Subcutaneous adipose tissue (tissue), 4 donors: ENCODE results near the gene POLR1D. TPM values are rescaled to one million over a fixed set of nuclear protein-coding genes. Genes with fewer than 3 reads are reported as not detected.

Experiments
- CTCF ChIP-seq: fragments of 450-650 bp; IDR thresholded peaks from one replicate; pipeline ENCODE4 v1.5.1; 2016; ENCODE audit warnings: low read depth, mild to moderate bottlenecking, control low read depth, antibody characterized with exemption, moderate library complexity
- total RNA-seq, 4 donors: library from RNA; depleted of rRNA; stranded (reverse); fragments of >200 nt; gene quantifications; one replicate each; pipeline ENCODE4 v1.1.0, GENCODE V29; 2016

Gene POLR1D
- total RNA-seq, 4 donors from 2014 or later: 78.0 to 105 (median 92.1) TPM

DNA sequence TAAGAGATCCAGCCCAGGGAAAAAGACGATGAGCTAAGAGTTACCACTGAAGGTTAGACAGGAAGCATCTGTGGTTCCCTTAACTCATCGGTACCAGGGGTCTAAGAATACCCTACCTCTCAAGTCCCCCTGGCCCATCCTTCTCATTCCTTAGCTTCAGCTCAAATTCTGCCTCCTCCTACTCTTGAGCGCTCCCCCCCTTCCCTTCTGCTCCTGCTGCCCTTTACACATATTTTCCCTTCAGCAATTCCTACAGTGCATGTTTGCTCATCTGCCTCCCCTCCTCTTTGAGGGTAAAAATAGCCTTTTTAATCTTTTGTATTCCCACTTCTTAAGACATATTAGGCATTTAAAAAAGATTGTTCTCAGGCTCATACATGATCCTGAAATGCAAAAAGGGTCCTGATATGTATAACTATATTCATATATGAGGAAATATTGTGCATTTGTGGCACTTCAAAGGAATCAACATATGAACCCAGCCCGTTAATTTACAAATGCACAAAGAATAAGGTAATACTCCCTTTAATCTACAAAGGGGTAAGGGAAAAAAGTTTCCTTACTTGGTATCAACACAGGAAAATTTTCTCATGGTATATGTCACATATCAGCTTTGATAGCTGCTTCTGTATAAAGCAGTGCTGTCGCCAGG lies 34.5 kb upstream of the POLR1D start:
- TF ChIP-seq CTCF: no peak

- TF ChIP-seq CTCF: no peak
Measured at GRCh38 chr13:27588405-27588804, 33.3 kb upstream of the POLR1D start.

GRCh38 chr13:27592865-27593264 lies 28.8 kb upstream of the POLR1D start:
- TF ChIP-seq CTCF: no peak

- no peak for TF ChIP-seq CTCF
Measured at GRCh38 chr13:27593267-27593666, 28.4 kb upstream of the POLR1D start.

DNA sequence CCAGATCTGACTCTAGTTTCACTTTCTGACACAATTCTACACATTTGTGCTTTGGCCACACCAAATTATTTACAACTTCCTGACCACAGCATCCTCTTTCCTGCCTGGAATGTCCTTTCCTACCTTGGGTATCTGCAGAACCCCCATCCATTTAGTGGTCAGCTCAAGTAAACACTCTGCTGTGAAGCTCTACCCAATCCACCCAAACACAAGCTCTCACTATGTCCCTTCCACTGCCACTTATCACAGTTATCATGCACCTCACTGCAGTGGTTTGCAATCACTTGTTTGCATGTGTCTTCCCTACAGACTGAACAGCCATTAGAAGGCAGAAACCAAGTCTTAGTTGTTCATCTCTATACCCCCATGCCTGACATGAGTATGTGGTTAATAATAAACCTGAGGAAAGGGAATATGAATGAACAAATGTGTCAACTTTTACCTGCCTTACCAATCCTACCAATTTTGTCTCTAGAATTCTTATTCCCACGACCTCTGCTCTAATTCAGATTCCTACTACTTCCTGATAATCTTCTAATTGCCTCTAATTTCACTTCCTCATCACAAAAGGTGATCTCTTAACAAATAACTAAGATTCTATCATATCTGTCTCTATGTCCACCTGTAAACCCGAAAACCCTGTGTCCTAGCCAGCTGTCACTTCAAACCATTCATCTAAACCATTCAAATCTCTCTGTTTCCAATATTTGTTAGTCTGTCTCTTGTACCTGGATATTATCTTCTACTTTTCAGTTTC lies 26.5 kb upstream of the POLR1D start:
- TF ChIP-seq CTCF: no peak

DNA sequence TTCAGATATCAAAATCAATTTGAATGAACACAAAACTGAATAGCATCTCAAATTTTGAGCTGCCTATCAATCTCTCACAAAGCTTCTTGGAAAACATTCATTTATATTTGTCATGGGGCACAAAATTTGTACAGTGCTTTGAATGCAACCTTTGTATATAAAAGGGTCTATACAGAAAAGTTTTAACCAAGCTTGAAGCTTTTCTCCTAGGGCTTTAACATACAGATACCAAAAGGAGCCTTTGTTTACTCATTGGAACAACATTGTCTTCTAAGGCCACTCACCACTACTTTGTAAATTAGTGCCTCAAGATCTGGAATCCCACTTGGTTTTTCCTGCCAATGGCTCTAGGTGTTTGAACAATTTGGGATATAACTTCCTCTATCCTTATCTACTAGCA lies 22.6 kb upstream of the POLR1D start:
- TF ChIP-seq CTCF: no peak

- no peak for TF ChIP-seq CTCF
Measured at GRCh38 chr13:27599845-27600553, 21.7 kb upstream of the POLR1D start.
